Measurements from ENCODE around the gene HS6ST1. TPM values are rescaled to one million over a fixed set of nuclear protein-coding genes. Genes with fewer than 3 reads are reported as not detected.

The HS6ST1 gene
- total RNA-seq, 1 donor from 2014 or later, result 33.1 TPM

DNA sequence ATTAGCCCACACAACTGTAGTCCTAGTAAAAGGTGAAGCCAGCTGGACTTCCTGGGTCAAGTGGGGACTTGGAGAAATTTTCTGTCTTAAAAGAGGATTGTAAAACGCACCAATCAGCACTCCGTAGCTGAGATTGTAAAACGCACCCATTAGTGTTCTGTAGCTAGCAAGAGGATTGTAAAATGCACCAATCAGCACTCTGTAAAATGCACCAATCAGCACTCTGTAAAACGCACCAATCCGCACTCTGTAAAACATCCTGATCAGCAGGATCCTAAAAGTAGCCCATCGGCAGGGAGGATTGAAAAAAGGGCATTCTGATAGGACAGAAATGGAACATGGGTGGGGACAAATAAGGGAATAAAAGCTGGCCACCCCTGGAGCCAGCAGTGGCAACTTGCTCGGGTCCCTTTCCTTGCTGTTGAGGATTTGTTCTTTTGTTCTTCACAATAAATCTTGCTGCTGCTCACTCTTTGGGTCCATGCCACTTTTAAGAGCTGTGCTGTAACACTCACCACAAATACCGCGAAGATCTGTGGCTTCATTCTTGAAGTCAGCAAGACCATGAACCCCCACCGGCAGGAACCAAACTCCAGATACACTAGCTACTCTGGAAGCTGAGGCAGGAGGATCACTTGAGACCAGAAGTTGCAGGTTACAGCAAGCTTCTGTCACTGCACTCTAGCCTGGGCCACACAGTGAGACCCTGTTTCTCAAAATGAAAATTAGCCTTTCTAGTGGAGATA, 102.6 kb downstream of the HS6ST1 start:
- Mint-ChIP-seq H3K27ac (ENCODE audit: unreplicated experiment) (no peak overlapping the region), H3K4me1 (ENCODE audit: low read depth) (no peaks in the 10 kb centered on the region), H3K36me3 (ENCODE audit: low read depth) (no peaks in the 10 kb centered on the region), H3K4me3 (ENCODE audit: unreplicated experiment) (no peak overlapping the region), H3K27me3 (ENCODE audit: low read depth) (peaks cover 2% of the 10 kb centered on the region), H3K9me3 (ENCODE audit: low read depth) (no peaks in the 10 kb centered on the region)
- no peak for DNase-seq (ENCODE audit: low spot score)
- TF ChIP-seq, protein P1, sequence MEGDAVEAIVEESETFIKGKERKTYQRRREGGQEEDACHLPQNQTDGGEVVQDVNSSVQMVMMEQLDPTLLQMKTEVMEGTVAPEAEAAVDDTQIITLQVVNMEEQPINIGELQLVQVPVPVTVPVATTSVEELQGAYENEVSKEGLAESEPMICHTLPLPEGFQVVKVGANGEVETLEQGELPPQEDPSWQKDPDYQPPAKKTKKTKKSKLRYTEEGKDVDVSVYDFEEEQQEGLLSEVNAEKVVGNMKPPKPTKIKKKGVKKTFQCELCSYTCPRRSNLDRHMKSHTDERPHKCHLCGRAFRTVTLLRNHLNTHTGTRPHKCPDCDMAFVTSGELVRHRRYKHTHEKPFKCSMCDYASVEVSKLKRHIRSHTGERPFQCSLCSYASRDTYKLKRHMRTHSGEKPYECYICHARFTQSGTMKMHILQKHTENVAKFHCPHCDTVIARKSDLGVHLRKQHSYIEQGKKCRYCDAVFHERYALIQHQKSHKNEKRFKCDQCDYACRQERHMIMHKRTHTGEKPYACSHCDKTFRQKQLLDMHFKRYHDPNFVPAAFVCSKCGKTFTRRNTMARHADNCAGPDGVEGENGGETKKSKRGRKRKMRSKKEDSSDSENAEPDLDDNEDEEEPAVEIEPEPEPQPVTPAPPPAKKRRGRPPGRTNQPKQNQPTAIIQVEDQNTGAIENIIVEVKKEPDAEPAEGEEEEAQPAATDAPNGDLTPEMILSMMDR (IDR thresholded peaks at IDR 0.05), result no peak

Other genes starting within 250 kb of the HS6ST1 start
- gene UGGT1, start 227.7 kb downstream of the HS6ST1 start, total RNA-seq, result 39.4 to 62.1 TPM (median 47.1 TPM) in 3 replicates